GM18520 (cell line): Measurements from ENCODE around the gene ZMIZ2.
"Not testable (repeated sequence)": the region's sequence is repeated elsewhere in the genome, so short reads cannot be mapped to it uniquely, and the experiment has no call there.

Experiments used
- ATAC-seq: cut with Tn5 transposase; IDR thresholded peaks from one replicate; pipeline ENCODE4 v1.9.1; 2021; ENCODE audit not compliant: unreplicated experiment

ZMIZ2 gene

GRCh38 chr7:44798649-44799305 lies 50.1 kb downstream of the ZMIZ2 start:
- no peak for ATAC-seq

GRCh38 chr7:44799939-44800338 lies 51.3 kb downstream of the ZMIZ2 start:
- ATAC-seq = no peak

- ATAC-seq = no peak
These were observed 53.2 kb downstream of the ZMIZ2 start for GRCh38 chr7:44801890-44802289.

GRCh38 chr7:44802418-44803025 lies 53.9 kb downstream of the ZMIZ2 start:
- no peak for ATAC-seq

- not testable (repeated sequence) for ATAC-seq
These were observed 55.3 kb downstream of the ZMIZ2 start for GRCh38 chr7:44803828-44804519.

- no peak for ATAC-seq
These were observed 57.3 kb downstream of the ZMIZ2 start for GRCh38 chr7:44805950-44806349.

- ATAC-seq = no peak
These were observed 60.3 kb downstream of the ZMIZ2 start for GRCh38 chr7:44808914-44809393.

GRCh38 chr7:44811093-44811492 lies 62.4 kb downstream of the ZMIZ2 start:
- ATAC-seq = no peak

- no peak for ATAC-seq
These were observed 62.9 kb downstream of the ZMIZ2 start for GRCh38 chr7:44811571-44811970.

GRCh38 chr7:44814919-44815318 lies 66.3 kb downstream of the ZMIZ2 start:
- ATAC-seq = no peak

GRCh38 chr7:44819292-44819691 lies 70.6 kb downstream of the ZMIZ2 start:
- ATAC-seq = no peak
